HepG2 (cell line): Measurements from ENCODE around the gene SLC9C2. TPM values are rescaled to one million over a fixed set of nuclear protein-coding genes. Genes with fewer than 3 reads are reported as not detected.
A peak's percentile ranks its signal among the peaks of the same experiment; 100 is the strongest.

Experiments
- ATAC-seq: fragments of 200-7000 bp; cut with Tn5 transposase; 3 replicates; pipeline ENCODE4 v1.9.1; 2020; ENCODE audit warnings: mild to moderate bottlenecking, moderate library complexity
- BruUV-seq: library from RNA; stranded (reverse); fragments of 400-500 nt; replicated peaks from 2 replicates; lab custom pipeline; 2021; lab: Mats Ljungman, UMichigan
- CTCF ChIA-PET: fragments of 300-600 bp; formaldehyde crosslinking; extraction: SDS; loops from one replicate; lab custom pipeline; 2021; ENCODE audit warnings: low total read pairs, inconsistent platforms, low intra/inter-chr PET ratio; lab: Yijun Ruan, JAX
- POLR2A ChIA-PET: fragments of 350-600 bp; sonication (Branson Sonifier 250); formaldehyde crosslinking; loops from one replicate; lab custom pipeline; 2020; ENCODE audit warnings: antibody characterized with exemption, inconsistent platforms; lab: Yijun Ruan, JAX
- DNase-seq: peaks from one replicate; pipeline ENCODE4 v3.0.0-alpha.2; 2015; ENCODE audit warnings: low spot score
- FAIRE-seq: peaks from 3 replicates; lab custom pipeline; 2011; peaks lifted over from hg19 to GRCh38; lab: Jason Lieb, UNC
- H2AFZ ChIP-seq: one replicate; pipeline ENCODE4 v1.6.1; 2011; ENCODE audit warnings: low read length, inconsistent platforms
- H3K27ac ChIP-seq: fragments of 300-600 bp; 3 replicates; pipeline ENCODE4 v1.8.0; 2011; ENCODE audit warnings: mixed run types, mild to moderate bottlenecking, mixed read lengths, low read length, inconsistent platforms; ENCODE audit not compliant: insufficient read depth; ENCODE audit errors: extremely low read length
- H3K27me3 ChIP-seq, 2 experiments: fragments of 200-600 bp in 1 of 2; 2 replicates in 1 of 2; 3 replicates in 1 of 2; pipeline versions ENCODE4 v1.6.0 to v1.8.0; 2011; ENCODE audit warnings: low read length in 2 of 2, mild to moderate bottlenecking in 2 of 2, moderate library complexity in 2 of 2, inconsistent platforms in 1 of 2; ENCODE audit not compliant: insufficient read depth in 2 of 2, control insufficient read depth in 1 of 2
- H3K36me3 ChIP-seq, 2 experiments: fragments of 200-600 bp in 1 of 2; replicated peaks in 1 of 2; 2 replicates in 1 of 2; 3 replicates in 1 of 2; pipeline versions ENCODE4 v1.5.1 to v1.8.0; 2011; ENCODE audit warnings: low read length in 2 of 2, inconsistent platforms in 1 of 2; ENCODE audit not compliant: insufficient read depth in 2 of 2, control insufficient read depth in 1 of 2
- H3K4me1 ChIP-seq: 2 replicates; pipeline ENCODE4 v1.5.1; 2012; ENCODE audit warnings: low read length, inconsistent platforms; ENCODE audit not compliant: insufficient read depth
- H3K4me2 ChIP-seq: 2 replicates; pipeline ENCODE4 v1.6.0; 2011; ENCODE audit warnings: low read depth, low read length, inconsistent platforms
- H3K4me3 ChIP-seq, 3 experiments: fragments of 200-600 bp in 1 of 3; sonication (generic), shearing (Covaris generic) in 1 of 3; replicated peaks in 1 of 3; 2 replicates each; pipeline ENCODE4 v1.5.1; 2011 to 2016; ENCODE audit warnings: low read length in 3 of 3, inconsistent platforms in 2 of 3, low read depth in 2 of 3, mild to moderate bottlenecking in 2 of 3, control low read depth in 1 of 3, mixed read lengths in 1 of 3; ENCODE audit not compliant: insufficient read depth in 1 of 3
- H3K79me2 ChIP-seq: one replicate; pipeline ENCODE4 v1.6.1; 2011; ENCODE audit warnings: low read length, inconsistent platforms; ENCODE audit not compliant: insufficient read depth
- H3K9ac ChIP-seq: 2 replicates; pipeline ENCODE4 v1.6.0; 2011; ENCODE audit warnings: mild to moderate bottlenecking, low read depth, low read length, inconsistent platforms; ENCODE audit not compliant: insufficient read depth
- H3K9me3 ChIP-seq: 2 replicates; pipeline ENCODE4 v1.5.1; 2012; ENCODE audit warnings: mild to moderate bottlenecking, low read length
- H4K20me1 ChIP-seq: 2 replicates; pipeline ENCODE4 v1.6.0; 2011; ENCODE audit warnings: inconsistent platforms, mild to moderate bottlenecking, low read length, moderate library complexity; ENCODE audit not compliant: insufficient read depth
- IRF1 ChIP-seq: sonication (generic); formaldehyde crosslinking; IDR thresholded peaks from 2 replicates; pipeline ENCODE4 v1.4.0; 2020; ENCODE audit warnings: low read depth, mild to moderate bottlenecking, missing genetic modification reagents
- KMT2B ChIP-seq: IDR thresholded peaks from 2 replicates; pipeline ENCODE4 v1.6.1; 2016; ENCODE audit warnings: missing genetic modification reagents, missing compliant biosample characterization
- MAFF ChIP-seq: IDR thresholded peaks from 2 replicates; pipeline ENCODE4 v1.6.1; 2011; ENCODE audit warnings: low read depth, low read length, improper control_type of control experiment
- MAFK ChIP-seq, 2 experiments: IDR thresholded peaks in 1 of 2; conservative IDR thresholded peaks in 1 of 2; 2 replicates each; pipeline ENCODE4 v1.6.1; 2011; ENCODE audit warnings: improper control_type of control experiment in 2 of 2, low read length in 2 of 2
- PAXIP1 ChIP-seq: sonication (generic); formaldehyde crosslinking; conservative IDR thresholded peaks from 2 replicates; pipeline ENCODE4 v1.4.0; 2020; ENCODE audit warnings: mild to moderate bottlenecking, missing genetic modification reagents, moderate library complexity
- POLR2AphosphoS5 ChIP-seq: IDR thresholded peaks from 2 replicates; pipeline ENCODE4 v1.6.1; 2012; ENCODE audit warnings: low read depth, low read length
- RXRB ChIP-seq: IDR thresholded peaks from 2 replicates; pipeline ENCODE4 v1.6.1; 2016; ENCODE audit warnings: borderline replicate concordance, missing genetic modification reagents, missing compliant biosample characterization
- ZBTB8A ChIP-seq: sonication (generic); formaldehyde crosslinking; IDR thresholded peaks from 2 replicates; pipeline ENCODE4 v1.4.0; 2020; ENCODE audit warnings: mild to moderate bottlenecking, low read depth, missing genetic modification reagents, borderline replicate concordance
- ZNF207 ChIP-seq: fragments of 450-650 bp; IDR thresholded peaks from 2 replicates; pipeline ENCODE4 v1.6.1; 2016; ENCODE audit warnings: antibody characterized with exemption, borderline replicate concordance
- ZNF709 ChIP-seq: sonication (generic); formaldehyde crosslinking; IDR thresholded peaks from 2 replicates; pipeline ENCODE4 v1.5.0; 2020; ENCODE audit warnings: mild to moderate bottlenecking, missing genetic modification reagents
- WGBS: methylation state at CpG from one replicate; pipeline ENCODE4 v1.1.6; 2017; ENCODE audit warnings: low lambda C conversion rate; 5-methylcytosine and 5-hydroxymethylcytosine counted together
- in situ Hi-C: cut with HindIII; loops from 2 replicates; pipeline ENCODE4 v1.10.0; 2017; ENCODE audit warnings: low pct_unique_long_range_greater_than_20kb; ENCODE audit not compliant: extremely low pct_ligation_motif_present
- intact Hi-C: fragments of 100-400 bp; cut with micrococcal nuclease; formaldehyde crosslinking; loops from one replicate; pipeline ENCODE4 v1.10.0; 2022; ENCODE audit not compliant: unreplicated experiment
- polyA plus RNA-seq, 8 experiments: library from polyadenylated mRNA; depleted of rRNA in 3 of 8; stranded (reverse) in 7 of 8; unstranded in 1 of 8; fragments of >200 nt; fragmentation: Illumina TruSeq in 4 of 8; extraction: Trizol in 4 of 8; gene quantifications; 2 replicates each; pipeline versions ENCODE4 v1.2.1 to v1.2.3, GENCODE V29; 2011 to 2016; ENCODE audit warnings: low read depth in 4 of 8, missing spikeins in 1 of 8, mixed read lengths in 1 of 8; ENCODE audit not compliant: insufficient read depth in 1 of 8
- total RNA-seq, 5 experiments: library from RNA; depleted of rRNA; stranded (reverse); fragments of >200 nt; fragmentation: Illumina TruSeq; extraction: Trizol; gene quantifications; 2 replicates each; pipeline ENCODE4 v1.2.3, GENCODE V29; 2016; ENCODE audit warnings: low read depth in 1 of 5

SLC9C2 gene
- total and polyA plus RNA-seq, 2 of the 13 experiments (the other 11 are each of a cell fraction or from before 2014, with no cell fraction given), result 0.03 TPM; not detected in 1

- Histone ChIP-seq H3K9ac (no peak overlapping the region), H3K4me2 (no peak overlapping the region), H3K27me3 (no peaks in the 10 kb centered on the region), H3K79me2 (no peaks in the 10 kb centered on the region), H3K4me1 (peaks cover 11% of the 10 kb centered on the region), H3K4me3 (no peak overlapping the region), H3K27ac (no peak overlapping the region)
- intact Hi-C loops (no loop called here), in situ Hi-C loops (no loop called here)
- DNase-seq (no peak), FAIRE-seq (no peak)
- POLR2A ChIA-PET, result no interaction called here
- TF ChIP-seq IRF1 (no peak), MAFF (peak; percentile 17; the same call in 1 of the 2 replicates), ZBTB8A (no peak), MAFK (conservative IDR thresholded peaks at IDR 0.05 in 1 of 2, IDR thresholded peaks at IDR 0.05 in 1 of 2; ENCODE audit: low read length in 2 of 2) (peak; percentile 20 to 52; a peak in 3 of 4 replicates)
- TF ChIP-seq, all 625 proteins: peak for 2
- Histone ChIP-seq H2AFZ (no peak overlapping the region), H3K36me3 (peaks cover 7 to 25% of the 10 kb centered on the region in 2 experiments; a peak in 4 of 5 replicates), H3K9me3 (no peaks in the 10 kb centered on the region), H4K20me1 (no peaks in the 10 kb centered on the region)
- CTCF ChIA-PET, result no interaction called here
- no peak; the same call in 2 of the 3 replicates for ATAC-seq
- WGBS, result 100% methylated on average over 2 of the region's 2 CpGs
- no TSS peak for BruUV-seq
Measured at GRCh38 chr1:173491508-173491907, 111.4 kb downstream of the SLC9C2 start.

GRCh38 chr1:173489929-173490328 is 112.9 kb downstream of the SLC9C2 start:
- no peak for FAIRE-seq
- TF ChIP-seq KMT2B (no peak), ZNF207 (no peak), POLR2AphosphoS5 (no peak), ZNF709 (CRISPR knock-in tag) (no peak), RXRB (no peak), PAXIP1 (CRISPR knock-in tag) (no peak)
- intact Hi-C loops, result no loop called here
- Histone ChIP-seq H2AFZ (no peak overlapping the region), H3K9ac (no peak overlapping the region), H3K4me2 (no peak overlapping the region), H3K36me3 (peaks cover 14 to 41% of the 10 kb centered on the region in 2 experiments), H3K27me3 (no peaks in the 10 kb centered on the region), H3K27ac (no peak overlapping the region), H3K4me1 (no peaks in the 10 kb centered on the region), H3K4me3 (no peak overlapping the region), H3K79me2 (no peaks in the 10 kb centered on the region), H4K20me1 (no peaks in the 10 kb centered on the region), H3K9me3 (no peaks in the 10 kb centered on the region)
- peak; percentile 23; the same call in 1 of the 3 replicates for ATAC-seq
- no peak for DNase-seq
- in situ Hi-C loops, result no loop called here
- BruUV-seq, result no TSS peak
- ChIA-PET CTCF (no interaction called here), POLR2A (no interaction called here)
- 100% methylated on average over 3 of the region's 3 CpGs for WGBS
